Panc1 (cell line): ENCODE measurements around the gene GPR12. TPM values are rescaled to one million over a fixed set of nuclear protein-coding genes. Genes with fewer than 3 reads are reported as not detected.

Experiments
- ATAC-seq: fragments of 200-7000 bp; cut with Tn5 transposase; 2 replicates; pipeline ENCODE4 v1.9.1; 2020; ENCODE audit warnings: mild to moderate bottlenecking, moderate library complexity
- BruUV-seq: library from RNA; stranded (reverse); fragments of 400-500 nt; replicated peaks from 2 replicates; lab custom pipeline; 2021; lab: Mats Ljungman, UMichigan
- CTCF ChIA-PET: fragments of 300-600 bp; sonication (Branson Sonifier 250); formaldehyde crosslinking; loops from one replicate; lab custom pipeline; 2022; ENCODE audit warnings: antibody characterized with exemption; lab: Charles Lee
- POLR2A ChIA-PET: fragments of 300-600 bp; sonication (Branson Sonifier 250); formaldehyde crosslinking; loops from one replicate; lab custom pipeline; 2022; ENCODE audit warnings: antibody characterized with exemption; lab: Charles Lee
- DNase-seq: peaks from one replicate; pipeline ENCODE4 v3.0.0-alpha.2; 2010; ENCODE audit warnings: low read depth, low spot score
- H3K27ac ChIP-seq: 2 replicates; pipeline ENCODE4 v1.5.1; 2011; ENCODE audit warnings: mild to moderate bottlenecking, low read length, inconsistent platforms
- H3K27me3 ChIP-seq: fragments of 200-500 bp; sonication (Bioruptor generic); 2 replicates; pipeline ENCODE4 v1.6.0; 2014; ENCODE audit warnings: low read length, inconsistent platforms; ENCODE audit not compliant: control insufficient read depth, insufficient read depth
- H3K36me3 ChIP-seq: fragments of 200-500 bp; sonication (Bioruptor generic); 2 replicates; pipeline ENCODE4 v1.5.1; 2014; ENCODE audit warnings: inconsistent platforms, mild to moderate bottlenecking, low read length, moderate library complexity; ENCODE audit not compliant: control insufficient read depth, insufficient read depth
- H3K4me1 ChIP-seq: 2 replicates; pipeline ENCODE4 v1.5.1; 2011; ENCODE audit warnings: inconsistent platforms, mild to moderate bottlenecking, low read length, moderate library complexity; ENCODE audit not compliant: control insufficient read depth, insufficient read depth
- H3K4me3 ChIP-seq, 2 experiments: 2 replicates each; pipeline ENCODE4 v1.5.1; 2011 to 2012; ENCODE audit warnings: low read depth in 2 of 2, low read length in 2 of 2, mild to moderate bottlenecking in 2 of 2, inconsistent platforms in 1 of 2, moderate library complexity in 1 of 2
- H3K9me3 ChIP-seq: fragments of 200-500 bp; sonication (Bioruptor generic); 2 replicates; pipeline ENCODE4 v1.5.1; 2014; ENCODE audit warnings: low read depth, mild to moderate bottlenecking, inconsistent platforms, low read length, moderate library complexity; ENCODE audit not compliant: control insufficient read depth, insufficient read depth
- CTCF ChIP-seq: fragments of 450-650 bp; IDR thresholded peaks from 2 replicates; pipeline ENCODE4 v1.5.1; 2017; ENCODE audit warnings: mild to moderate bottlenecking
- POLR2AphosphoS5 ChIP-seq: IDR thresholded peaks from 2 replicates; pipeline ENCODE4 v1.6.1; 2012; ENCODE audit warnings: mild to moderate bottlenecking, low read depth, low read length, moderate library complexity
- REST ChIP-seq, 2 experiments: IDR thresholded peaks; 2 replicates each; pipeline ENCODE4 v1.6.1; 2011 to 2012; ENCODE audit warnings: low read depth in 2 of 2, control low read depth in 1 of 2, low read length in 1 of 2, mild to moderate bottlenecking in 1 of 2, moderate library complexity in 1 of 2; ENCODE audit not compliant: insufficient read depth in 1 of 2
- SIN3A ChIP-seq: IDR thresholded peaks from 2 replicates; pipeline ENCODE4 v1.6.1; 2012; ENCODE audit warnings: low read depth, mild to moderate bottlenecking, low read length, moderate library complexity, borderline replicate concordance; ENCODE audit not compliant: insufficient read depth
- TCF7L2 ChIP-seq: IDR thresholded peaks from 2 replicates; pipeline ENCODE4 v1.6.1; 2011; ENCODE audit warnings: mild to moderate bottlenecking, low read depth, low read length, inconsistent platforms
- in situ Hi-C: cut with HindIII; loops from 2 replicates; pipeline ENCODE4 v1.10.0; 2016; ENCODE audit warnings: low sequenced_read_pairs, low pct_unique_long_range_greater_than_20kb
- intact Hi-C: fragments of 100-400 bp; cut with micrococcal nuclease; formaldehyde crosslinking; loops from one replicate; pipeline ENCODE4 v1.10.0; 2022; ENCODE audit not compliant: unreplicated experiment
- total RNA-seq: library from RNA; stranded (reverse); gene quantifications from one replicate; pipeline ENCODE4 v1.2.1, GENCODE V29; 2021; ENCODE audit not compliant: unreplicated experiment

Gene GPR12
- total RNA-seq, 1 experiment from 2014 or later: not detected

GRCh38 chr13:26727633-26728032 lies 33.0 kb downstream of the GPR12 start:
- H3K27me3 ChIP-seq: no peaks in the 10 kb centered on the region
- TF ChIP-seq POLR2AphosphoS5 (no peak), REST (IDR thresholded peaks at IDR 0.05; ENCODE audit: insufficient read depth in 1 of 2, low read depth in 2 of 2, low read length in 1 of 2) (no peak)
- ChIA-PET CTCF (no interaction called here), POLR2A (no interaction called here)
- BruUV-seq: no TSS peak
- DNase-seq: no peak
- intact Hi-C loops (no loop called here), in situ Hi-C loops (no loop called here)
- H3K4me1 ChIP-seq: no peaks in the 10 kb centered on the region
- no peaks in the 10 kb centered on the region for H3K9me3 ChIP-seq
- ATAC-seq: no peak
- no peaks in the 10 kb centered on the region for H3K36me3 ChIP-seq
- no peak overlapping the region for H3K4me3 ChIP-seq
- no peak overlapping the region for H3K27ac ChIP-seq

GRCh38 chr13:26727122-26727521 lies 33.5 kb downstream of the GPR12 start:
- POLR2A ChIA-PET: no interaction called here

More at GRCh38 chr13:26727122-26727521, 33.5 kb downstream of the GPR12 start:
- DNase-seq: no peak
- CTCF ChIA-PET: no interaction called here
- no peaks in the 10 kb centered on the region for H3K27me3 ChIP-seq
- BruUV-seq: no TSS peak
- no peak overlapping the region for H3K27ac ChIP-seq
- no peaks in the 10 kb centered on the region for H3K4me1 ChIP-seq
- no peaks in the 10 kb centered on the region for H3K36me3 ChIP-seq
- no peak for ATAC-seq
- intact Hi-C loops: no loop called here
- TF ChIP-seq TCF7L2 (no peak), POLR2AphosphoS5 (no peak), CTCF (no peak), SIN3A (no peak), REST (IDR thresholded peaks at IDR 0.05; ENCODE audit: insufficient read depth in 1 of 2, low read depth in 2 of 2, low read length in 1 of 2) (no peak)
- no peak overlapping the region for H3K4me3 ChIP-seq
- in situ Hi-C loops: no loop called here
- no peaks in the 10 kb centered on the region for H3K9me3 ChIP-seq
